Prostate gland (tissue), 2 donors: ENCODE results near the gene BAIAP3. TPM values are rescaled to one million over a fixed set of nuclear protein-coding genes. Genes with fewer than 3 reads are reported as not detected.
A peak's percentile ranks its signal among the peaks of the same experiment; 100 is the strongest.

Experiments
- DNase-seq: peaks from one replicate; pipeline ENCODE4 v3.0.0-alpha.2; 2019; ENCODE audit warnings: low spot score
- H3K27ac ChIP-seq, 2 donors: fragments of 200-600 bp; sonication (generic); 2 replicates each; pipeline ENCODE4 v1.5.1; 2017 to 2019
- H3K27me3 ChIP-seq: fragments of 200-600 bp; sonication (generic); replicated peaks from 2 replicates; pipeline ENCODE4 v1.5.1; 2019; ENCODE audit not compliant: insufficient read depth
- H3K36me3 ChIP-seq, 2 donors: fragments of 200-600 bp; sonication (generic); 1 replicate in 1 of 2; 2 replicates in 1 of 2; pipeline versions ENCODE4 v1.5.1 to v1.8.1; 2017 to 2019
- H3K4me1 ChIP-seq: fragments of 200-600 bp; sonication (generic); replicated peaks from 2 replicates; pipeline ENCODE4 v1.5.1; 2019
- H3K4me3 ChIP-seq, 2 donors: fragments of 200-600 bp; sonication (generic); 2 replicates each; pipeline ENCODE4 v1.5.1; 2017 to 2019
- H3K9me3 ChIP-seq: fragments of 200-600 bp; sonication (generic); 2 replicates; pipeline ENCODE4 v1.5.1; 2017
- POLR2A ChIP-seq: fragments of 450-650 bp; IDR thresholded peaks from one replicate; pipeline ENCODE4 v1.6.1; 2016; ENCODE audit warnings: antibody characterized with exemption, mild to moderate bottlenecking
- POLR2AphosphoS5 ChIP-seq: sonication (generic); formaldehyde crosslinking; IDR thresholded peaks from one replicate; pipeline ENCODE4 v1.6.1; 2017; ENCODE audit warnings: antibody characterized with exemption
- WGBS: methylation state at CpG from one replicate; pipeline ENCODE4 v1.1.5; 2018; 5-methylcytosine and 5-hydroxymethylcytosine counted together
- intact Hi-C: fragments of 100-400 bp; cut with DNase I; formaldehyde crosslinking; loops from one replicate; pipeline ENCODE4 v1.14.2; 2022
- total RNA-seq, 2 donors: library from RNA; depleted of rRNA; stranded (reverse); fragments of >200 nt; gene quantifications; one replicate each; pipeline ENCODE4 v1.1.0, GENCODE V29; 2016
- TF ChIP-seq, protein P1 (sequence below), 4 experiments: fragments of 200-600 bp in 2 of 4; fragments of 450-650 bp in 2 of 4; sonication (generic) in 2 of 4; IDR thresholded peaks; 1 replicate in 3 of 4; 2 replicates in 1 of 4; pipeline ENCODE4 v1.5.1; 2016 to 2019; ENCODE audit warnings: antibody characterized with exemption in 4 of 4, mild to moderate bottlenecking in 2 of 4, moderate library complexity in 2 of 4

BAIAP3 gene, protein sequence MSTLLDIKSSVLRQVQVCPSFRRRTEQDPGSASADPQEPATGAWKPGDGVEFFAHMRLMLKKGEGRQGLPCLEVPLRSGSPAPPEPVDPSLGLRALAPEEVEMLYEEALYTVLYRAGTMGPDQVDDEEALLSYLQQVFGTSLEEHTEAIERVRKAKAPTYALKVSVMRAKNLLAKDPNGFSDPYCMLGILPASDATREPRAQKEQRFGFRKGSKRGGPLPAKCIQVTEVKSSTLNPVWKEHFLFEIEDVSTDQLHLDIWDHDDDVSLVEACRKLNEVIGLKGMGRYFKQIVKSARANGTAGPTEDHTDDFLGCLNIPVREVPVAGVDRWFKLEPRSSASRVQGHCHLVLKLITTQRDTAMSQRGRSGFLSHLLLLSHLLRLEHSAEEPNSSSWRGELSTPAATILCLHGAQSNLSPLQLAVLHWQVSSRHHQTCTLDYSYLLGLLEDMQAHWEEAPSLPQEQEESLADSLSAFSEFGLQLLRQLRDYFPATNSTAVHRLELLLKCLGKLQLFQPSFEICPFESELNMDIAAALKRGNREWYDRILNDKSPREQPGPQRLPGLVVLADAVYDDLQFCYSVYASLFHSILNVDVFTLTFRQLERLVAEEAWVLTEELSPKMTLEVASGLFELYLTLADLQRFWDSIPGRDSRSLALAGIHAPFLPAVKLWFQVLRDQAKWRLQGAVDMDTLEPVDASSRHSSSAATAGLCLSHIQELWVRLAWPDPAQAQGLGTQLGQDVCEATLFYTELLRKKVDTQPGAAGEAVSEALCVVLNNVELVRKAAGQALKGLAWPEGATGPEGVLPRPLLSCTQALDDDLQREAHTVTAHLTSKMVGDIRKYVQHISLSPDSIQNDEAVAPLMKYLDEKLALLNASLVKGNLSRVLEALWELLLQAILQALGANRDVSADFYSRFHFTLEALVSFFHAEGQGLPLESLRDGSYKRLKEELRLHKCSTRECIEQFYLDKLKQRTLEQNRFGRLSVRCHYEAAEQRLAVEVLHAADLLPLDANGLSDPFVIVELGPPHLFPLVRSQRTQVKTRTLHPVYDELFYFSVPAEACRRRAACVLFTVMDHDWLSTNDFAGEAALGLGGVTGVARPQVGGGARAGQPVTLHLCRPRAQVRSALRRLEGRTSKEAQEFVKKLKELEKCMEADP
- total RNA-seq: 10 to 100 TPM; 12.1 to 41.6 TPM

DNA sequence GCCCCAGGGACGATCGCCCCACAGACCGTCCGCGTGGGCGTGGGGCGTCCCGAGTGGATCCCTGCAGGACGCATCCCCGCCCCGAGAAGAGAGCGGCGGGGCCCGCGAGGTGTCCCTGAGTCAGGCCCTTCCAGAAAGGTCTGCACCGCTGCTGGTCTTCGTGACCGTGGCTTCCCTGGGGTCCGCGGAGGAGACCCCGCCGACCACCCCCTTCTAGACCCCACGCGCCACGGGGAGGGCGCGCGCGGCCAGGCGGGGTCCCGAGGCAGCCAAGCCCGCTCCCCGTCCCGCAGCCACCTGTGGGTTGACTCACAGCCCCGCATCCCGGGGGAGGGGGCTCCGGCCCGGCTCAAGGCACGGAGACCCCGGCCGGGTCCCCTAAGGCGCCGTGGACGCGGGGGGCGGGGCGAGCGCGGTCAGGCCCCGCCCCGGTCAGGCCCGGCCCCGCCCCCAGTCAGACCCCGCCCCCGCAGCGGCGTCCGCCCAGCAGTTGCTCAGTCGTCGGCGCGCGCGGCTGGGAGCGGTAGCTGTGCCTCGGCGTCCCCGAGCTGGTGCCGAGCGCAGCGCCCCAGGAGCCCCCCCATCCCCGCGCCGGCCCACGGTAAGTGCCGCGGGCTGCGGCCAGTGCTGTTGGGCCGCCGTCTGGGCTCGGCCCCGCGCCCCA, at the start of gene BAIAP3:
BAIAP3 (plus strand) TSS at position 497 of the 664 bp plus-strand sequence. CDS start 4,905 bp downstream, outside the sequence.
- Histone ChIP-seq H3K27me3 (no peaks in the 10 kb centered on the region), H3K27ac (peak within 1 kb of the TSS in 1 of 2 donors; percentile 73), H3K36me3 (no peaks in the 10 kb centered on the region), H3K4me3 (peak within 1 kb of the TSS; percentile 35 to 49), H3K9me3 (no peaks in the 10 kb centered on the region), H3K4me1 (peaks cover 19% of the 10 kb centered on the region)
- peak; percentile 64 for DNase-seq
- TF ChIP-seq POLR2A: peak; percentile 66
- TF ChIP-seq, protein P1, sequence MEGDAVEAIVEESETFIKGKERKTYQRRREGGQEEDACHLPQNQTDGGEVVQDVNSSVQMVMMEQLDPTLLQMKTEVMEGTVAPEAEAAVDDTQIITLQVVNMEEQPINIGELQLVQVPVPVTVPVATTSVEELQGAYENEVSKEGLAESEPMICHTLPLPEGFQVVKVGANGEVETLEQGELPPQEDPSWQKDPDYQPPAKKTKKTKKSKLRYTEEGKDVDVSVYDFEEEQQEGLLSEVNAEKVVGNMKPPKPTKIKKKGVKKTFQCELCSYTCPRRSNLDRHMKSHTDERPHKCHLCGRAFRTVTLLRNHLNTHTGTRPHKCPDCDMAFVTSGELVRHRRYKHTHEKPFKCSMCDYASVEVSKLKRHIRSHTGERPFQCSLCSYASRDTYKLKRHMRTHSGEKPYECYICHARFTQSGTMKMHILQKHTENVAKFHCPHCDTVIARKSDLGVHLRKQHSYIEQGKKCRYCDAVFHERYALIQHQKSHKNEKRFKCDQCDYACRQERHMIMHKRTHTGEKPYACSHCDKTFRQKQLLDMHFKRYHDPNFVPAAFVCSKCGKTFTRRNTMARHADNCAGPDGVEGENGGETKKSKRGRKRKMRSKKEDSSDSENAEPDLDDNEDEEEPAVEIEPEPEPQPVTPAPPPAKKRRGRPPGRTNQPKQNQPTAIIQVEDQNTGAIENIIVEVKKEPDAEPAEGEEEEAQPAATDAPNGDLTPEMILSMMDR (IDR thresholded peaks at IDR 0.05): no peak
- 3% methylated on average over 19 of the region's 83 CpGs for WGBS
- intact Hi-C loops: no loop called here

DNA sequence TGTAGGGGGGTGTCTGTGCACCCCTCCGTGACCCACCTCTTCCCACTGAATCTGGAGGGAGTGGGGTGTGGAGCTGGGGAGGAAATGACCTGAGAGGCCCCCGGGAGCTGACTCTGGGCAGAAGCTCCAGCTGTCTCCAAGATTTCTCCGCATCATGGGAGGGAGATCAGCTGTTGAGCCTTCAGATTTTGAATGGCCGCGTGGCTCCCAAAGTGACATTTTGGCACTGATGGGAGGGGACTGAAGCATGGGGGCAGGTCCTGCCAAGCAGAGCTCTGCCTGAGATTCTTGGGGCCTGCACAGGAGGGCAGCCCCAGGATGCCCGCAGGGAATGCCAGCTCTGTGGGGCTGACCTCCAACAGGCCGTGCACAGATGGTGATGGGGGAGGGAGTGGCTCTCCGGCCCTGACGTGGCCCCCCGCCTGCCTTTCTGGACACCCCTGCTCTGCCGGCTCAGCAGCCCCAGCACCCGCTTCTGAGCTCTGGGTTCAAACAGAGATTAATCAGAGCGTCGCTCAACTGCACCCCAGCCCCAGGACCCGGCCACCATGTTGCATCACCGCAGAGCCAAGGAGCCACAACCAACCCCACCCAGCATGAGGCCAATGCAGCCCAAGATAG, 49.3 kb upstream of the BAIAP3 start:
- no peak for DNase-seq
- TF ChIP-seq POLR2A (no peak), POLR2AphosphoS5 (no peak)
- TF ChIP-seq, protein P1 (IDR thresholded peaks at IDR 0.05): no peak
- Histone ChIP-seq H3K9me3 (no peaks in the 10 kb centered on the region), H3K4me3 (no peak overlapping the region), H3K27ac (no peak overlapping the region), H3K4me1 (no peaks in the 10 kb centered on the region), H3K36me3 (no peaks in the 10 kb centered on the region), H3K27me3 (peaks cover 19% of the 10 kb centered on the region)
- 78% methylated on average over 16 of the region's 16 CpGs for WGBS
- intact Hi-C loops: no loop called here

DNA sequence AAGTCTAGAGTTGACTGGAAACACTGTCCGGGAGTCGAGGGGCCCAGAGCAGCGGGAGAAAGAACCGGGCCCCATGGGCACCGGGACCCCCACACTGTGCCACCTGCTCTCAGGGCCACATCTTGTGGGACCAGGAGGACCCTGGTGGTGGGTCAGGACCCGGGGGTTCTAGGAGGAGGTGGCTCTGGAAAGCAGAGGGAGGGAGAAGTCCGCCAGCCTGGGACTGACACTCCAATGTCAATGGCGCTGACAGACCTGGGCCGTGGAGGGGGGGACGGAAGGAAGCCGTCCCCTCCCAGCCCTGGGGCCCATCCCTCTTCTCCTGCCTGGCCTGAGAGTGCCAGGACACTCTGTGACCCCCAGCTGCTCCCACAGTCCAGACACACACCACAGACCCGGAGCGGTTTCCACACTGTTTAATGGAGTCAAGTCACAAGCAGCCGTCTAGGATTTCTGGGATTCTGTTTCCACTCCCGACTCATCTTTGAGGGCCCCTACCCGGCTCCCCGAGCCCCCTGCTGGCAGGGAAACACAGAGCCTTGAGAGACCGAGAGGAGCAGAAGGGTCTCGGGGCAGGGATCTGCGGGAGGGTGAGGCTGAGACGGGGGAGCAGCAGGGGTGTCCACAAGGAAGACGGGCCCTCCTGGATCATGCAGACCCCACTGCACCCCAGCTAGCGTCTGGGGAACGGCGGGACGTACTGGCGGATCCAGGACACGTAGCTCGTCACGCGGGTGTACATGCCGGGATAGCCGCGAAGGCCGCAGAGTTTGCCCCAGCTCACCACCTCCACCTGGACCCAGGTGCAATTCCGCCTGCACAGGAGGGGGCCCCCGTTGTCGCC, 47.6 kb upstream of the BAIAP3 start:
- Histone ChIP-seq H3K9me3 (no peaks in the 10 kb centered on the region), H3K4me1 (no peaks in the 10 kb centered on the region), H3K27me3 (peaks cover 23% of the 10 kb centered on the region), H3K4me3 (no peak overlapping the region), H3K27ac (no peak overlapping the region), H3K36me3 (no peaks in the 10 kb centered on the region)
- 66% methylated on average over 38 of the region's 38 CpGs for WGBS
- no peak for DNase-seq
- TF ChIP-seq POLR2AphosphoS5 (no peak), POLR2A (no peak)
- TF ChIP-seq, protein P1 (IDR thresholded peaks at IDR 0.05): no peak
- intact Hi-C loops: no loop called here
